ENCODE measurements around the gene P3H1. TPM values are rescaled to one million over a fixed set of nuclear protein-coding genes. Genes with fewer than 3 reads are reported as not detected.

The P3H1 gene
- total RNA-seq, 1 experiment from 2014 or later, result 57.8 TPM

DNA sequence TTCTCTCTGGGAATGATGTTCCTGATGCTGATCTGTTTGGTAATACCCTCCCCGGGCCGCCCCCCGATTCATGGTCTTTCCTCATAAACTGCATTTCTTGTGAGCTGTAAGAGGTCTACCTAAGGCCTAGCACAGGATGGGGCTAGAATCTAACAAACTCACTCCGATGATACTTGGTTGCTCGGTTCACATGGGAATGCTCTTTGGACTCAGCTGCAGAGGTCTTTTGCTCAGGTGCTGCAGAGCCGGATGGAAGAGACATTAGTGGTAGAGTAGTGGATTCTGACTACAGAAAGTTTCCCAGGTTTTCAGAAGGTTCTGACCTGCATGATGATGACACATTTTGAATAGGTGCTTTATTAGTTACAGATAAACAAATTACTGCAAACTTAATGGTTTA lies 9.7 kb upstream of the P3H1 start:
- Histone ChIP-seq H3K4me1 (ENCODE audit: insufficient read depth, low read length, poor library complexity, severe bottlenecking) (no peaks in the 10 kb centered on the region), H3K4me3 (ENCODE audit: low read depth, low read length, poor library complexity, severe bottlenecking) (no peak overlapping the region), H3K9me3 (ENCODE audit: low read depth, low read length, poor library complexity, severe bottlenecking) (no peaks in the 10 kb centered on the region), H3K36me3 (ENCODE audit: insufficient read depth, low read length, poor library complexity, severe bottlenecking) (peaks cover 54% of the 10 kb centered on the region), H3K27me3 (replicated peaks; ENCODE audit: insufficient read depth, low read depth, low read length, poor library complexity) (no peaks in the 10 kb centered on the region), H3K27ac (ENCODE audit: low read depth, low read length, poor library complexity, severe bottlenecking) (no peak overlapping the region)
- DNase-seq (ENCODE audit: low spot score), result no peak
- POLR2A ChIA-PET (ENCODE audit: low non-redundant PET), result no interaction called here
- no peak for TF ChIP-seq EZH2 (IDR thresholded peaks at IDR 0.05; ENCODE audit: borderline replicate concordance, low read depth, low read length, poor library complexity, severe bottlenecking)
- TF ChIP-seq, protein P1, sequence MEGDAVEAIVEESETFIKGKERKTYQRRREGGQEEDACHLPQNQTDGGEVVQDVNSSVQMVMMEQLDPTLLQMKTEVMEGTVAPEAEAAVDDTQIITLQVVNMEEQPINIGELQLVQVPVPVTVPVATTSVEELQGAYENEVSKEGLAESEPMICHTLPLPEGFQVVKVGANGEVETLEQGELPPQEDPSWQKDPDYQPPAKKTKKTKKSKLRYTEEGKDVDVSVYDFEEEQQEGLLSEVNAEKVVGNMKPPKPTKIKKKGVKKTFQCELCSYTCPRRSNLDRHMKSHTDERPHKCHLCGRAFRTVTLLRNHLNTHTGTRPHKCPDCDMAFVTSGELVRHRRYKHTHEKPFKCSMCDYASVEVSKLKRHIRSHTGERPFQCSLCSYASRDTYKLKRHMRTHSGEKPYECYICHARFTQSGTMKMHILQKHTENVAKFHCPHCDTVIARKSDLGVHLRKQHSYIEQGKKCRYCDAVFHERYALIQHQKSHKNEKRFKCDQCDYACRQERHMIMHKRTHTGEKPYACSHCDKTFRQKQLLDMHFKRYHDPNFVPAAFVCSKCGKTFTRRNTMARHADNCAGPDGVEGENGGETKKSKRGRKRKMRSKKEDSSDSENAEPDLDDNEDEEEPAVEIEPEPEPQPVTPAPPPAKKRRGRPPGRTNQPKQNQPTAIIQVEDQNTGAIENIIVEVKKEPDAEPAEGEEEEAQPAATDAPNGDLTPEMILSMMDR (conservative IDR thresholded peaks at IDR 0.05; ENCODE audit: low read depth, low read length), result no peak
- no TSS peak for BruUV-seq (replicated peaks)
- CTCF ChIA-PET, result interaction anchor here (2.4 kb wide), 1 partner anchor 297 kb away, joined by 24 read pairs; no protein-coding TSS in a partner anchor
- intact Hi-C loops (cut with micrococcal nuclease; ENCODE audit: unreplicated experiment), result loop anchor here (10.0 kb wide), 1 partner anchor 148 kb away; no protein-coding TSS in a partner anchor

DNA sequence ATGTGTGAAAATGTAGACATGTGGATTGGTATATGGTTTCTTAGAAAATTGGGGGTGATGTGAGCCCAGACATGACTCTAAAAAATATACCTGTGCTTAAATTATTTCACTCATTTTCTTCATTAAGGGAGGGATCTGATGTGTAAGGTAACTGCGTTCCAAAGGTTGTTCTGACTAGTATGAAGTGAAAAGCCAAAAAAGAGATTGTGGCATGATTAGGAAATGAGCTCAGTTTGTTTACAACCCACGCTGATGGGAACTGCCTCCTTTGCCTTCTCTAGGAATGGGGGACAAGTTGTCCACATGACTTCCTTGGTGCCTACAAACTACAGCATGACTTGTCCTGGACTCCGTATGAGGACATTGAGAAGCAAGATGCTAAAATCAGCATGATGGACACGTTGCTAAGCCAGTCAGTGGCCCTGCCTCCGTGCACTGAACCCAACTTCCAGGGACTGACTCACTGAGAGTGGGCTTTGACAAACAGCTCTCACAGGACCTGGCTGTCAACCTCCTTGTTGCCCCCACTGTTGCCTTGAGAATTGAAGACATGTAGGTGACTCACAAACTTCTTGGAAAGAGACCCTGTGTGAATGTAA lies 8.2 kb upstream of the P3H1 start:
- intact Hi-C loops (cut with micrococcal nuclease; ENCODE audit: unreplicated experiment), result loop anchor here (10.0 kb wide), 1 partner anchor 150 kb away; no protein-coding TSS in a partner anchor

DNA sequence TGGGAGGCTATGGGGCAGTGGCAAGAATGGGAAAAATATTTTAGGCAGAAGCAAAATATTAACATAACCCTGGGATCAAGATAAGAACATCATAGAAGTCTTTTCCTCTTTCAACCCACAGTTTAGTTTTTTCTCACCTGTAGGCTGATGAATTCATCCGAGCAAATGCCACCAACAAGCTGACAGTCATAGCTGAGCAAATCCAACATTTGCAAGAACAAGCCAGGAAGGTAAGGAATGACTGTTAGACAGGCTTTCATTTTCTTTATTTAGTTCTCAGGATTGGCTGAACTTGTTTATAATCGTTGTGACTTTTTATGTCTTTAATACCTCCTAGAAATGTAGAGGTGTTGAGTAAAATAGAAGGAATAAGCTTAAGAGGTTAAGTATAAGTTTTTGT lies 6.6 kb upstream of the P3H1 start:
- intact Hi-C loops (cut with micrococcal nuclease; ENCODE audit: unreplicated experiment), result loop anchor here (10.0 kb wide), 1 partner anchor 151 kb away; no protein-coding TSS in a partner anchor
- CTCF ChIA-PET, result no interaction called here

More for the DNA sequence above, 8.2 kb upstream of the P3H1 start:
- H3K4me3 ChIP-seq (ENCODE audit: low read depth, low read length, poor library complexity, severe bottlenecking), result no peak overlapping the region
- H3K27me3 ChIP-seq (replicated peaks; ENCODE audit: insufficient read depth, low read depth, low read length, poor library complexity), result no peaks in the 10 kb centered on the region
- peaks cover 46% of the 10 kb centered on the region for H3K36me3 ChIP-seq (ENCODE audit: insufficient read depth, low read length, poor library complexity, severe bottlenecking)
- no peaks in the 10 kb centered on the region for H3K9me3 ChIP-seq (ENCODE audit: low read depth, low read length, poor library complexity, severe bottlenecking)
- DNase-seq (ENCODE audit: low spot score), result no peak
- BruUV-seq (replicated peaks), result no TSS peak
- ChIA-PET POLR2A (ENCODE audit: low non-redundant PET) (no interaction called here), CTCF (no interaction called here)
- no peak for TF ChIP-seq EZH2 (IDR thresholded peaks at IDR 0.05; ENCODE audit: borderline replicate concordance, low read depth, low read length, poor library complexity, severe bottlenecking)
- TF ChIP-seq, protein P1 (conservative IDR thresholded peaks at IDR 0.05; ENCODE audit: low read depth, low read length), result no peak
- no peak overlapping the region for H3K27ac ChIP-seq (ENCODE audit: low read depth, low read length, poor library complexity, severe bottlenecking)
- no peaks in the 10 kb centered on the region for H3K4me1 ChIP-seq (ENCODE audit: insufficient read depth, low read length, poor library complexity, severe bottlenecking)

More for the DNA sequence above, 6.6 kb upstream of the P3H1 start:
- Histone ChIP-seq H3K4me1 (ENCODE audit: insufficient read depth, low read length, poor library complexity, severe bottlenecking) (peaks cover 2% of the 10 kb centered on the region), H3K4me3 (ENCODE audit: low read depth, low read length, poor library complexity, severe bottlenecking) (no peak overlapping the region), H3K27ac (ENCODE audit: low read depth, low read length, poor library complexity, severe bottlenecking) (no peak overlapping the region), H3K36me3 (ENCODE audit: insufficient read depth, low read length, poor library complexity, severe bottlenecking) (peaks cover 43% of the 10 kb centered on the region), H3K27me3 (replicated peaks; ENCODE audit: insufficient read depth, low read depth, low read length, poor library complexity) (no peaks in the 10 kb centered on the region), H3K9me3 (ENCODE audit: low read depth, low read length, poor library complexity, severe bottlenecking) (no peaks in the 10 kb centered on the region)
- BruUV-seq (replicated peaks), result no TSS peak
- TF ChIP-seq, protein P1 (conservative IDR thresholded peaks at IDR 0.05; ENCODE audit: low read depth, low read length), result no peak
- TF ChIP-seq EZH2 (IDR thresholded peaks at IDR 0.05; ENCODE audit: borderline replicate concordance, low read depth, low read length, poor library complexity, severe bottlenecking), result no peak
- POLR2A ChIA-PET (ENCODE audit: low non-redundant PET), result no interaction called here
- no peak for DNase-seq (ENCODE audit: low spot score)
